GM19395 (cell line): Measurements from ENCODE around the gene RAB11B.
A peak's percentile ranks its signal among the peaks of the same experiment; 100 is the strongest.
"Not testable (repeated sequence)": the region's sequence is repeated elsewhere in the genome, so short reads cannot be mapped to it uniquely, and the experiment has no call there.

Experiments used
- ATAC-seq: cut with Tn5 transposase; IDR thresholded peaks from one replicate; pipeline ENCODE4 v1.9.1; 2021; ENCODE audit warnings: mild to moderate bottlenecking, moderate library complexity; ENCODE audit not compliant: unreplicated experiment

The RAB11B gene

DNA sequence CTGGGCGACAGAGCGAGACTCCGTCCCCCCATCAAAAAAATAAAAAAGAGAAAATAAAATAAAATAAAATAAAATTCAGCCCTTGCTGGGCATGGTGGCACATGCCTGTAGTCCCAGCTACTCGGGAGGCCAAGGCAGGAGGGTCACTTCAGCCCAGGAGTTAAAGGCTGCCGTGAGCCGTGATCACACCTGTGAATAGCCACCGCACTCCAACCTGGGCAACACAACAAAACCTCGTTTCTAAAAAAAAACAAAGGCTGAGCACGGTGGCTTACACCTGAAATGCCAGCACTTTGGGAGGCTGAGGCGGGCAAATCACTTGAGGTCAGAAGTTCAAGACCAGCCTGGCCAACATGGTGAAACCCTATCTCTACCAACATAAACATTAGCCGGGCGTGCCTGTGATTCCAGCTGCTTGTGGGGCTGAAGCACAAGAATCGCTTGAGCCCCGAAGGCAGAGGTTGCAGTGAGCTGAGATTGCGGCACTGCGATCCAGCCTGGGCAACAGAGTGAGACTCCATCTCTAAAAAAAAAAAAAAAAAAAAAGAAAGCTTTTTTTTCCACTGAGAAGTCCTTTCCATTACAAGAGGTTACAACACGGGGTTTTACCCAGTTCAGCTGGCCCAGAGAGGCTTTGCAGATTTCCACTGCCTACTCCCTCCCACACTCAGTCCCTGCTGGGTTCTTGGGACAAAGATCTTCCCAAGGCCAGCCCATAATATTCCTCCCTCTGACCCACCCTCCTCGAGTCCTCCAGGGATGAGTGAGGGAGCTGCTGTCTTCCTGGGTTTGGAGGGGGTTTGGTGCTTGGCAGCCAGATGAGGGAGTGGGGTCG lies 19.8 kb upstream of the RAB11B start:
- ATAC-seq = no peak

- ATAC-seq = no peak
Observed at GRCh38 chr19:8371011-8371804, 19.0 kb upstream of the RAB11B start.

DNA sequence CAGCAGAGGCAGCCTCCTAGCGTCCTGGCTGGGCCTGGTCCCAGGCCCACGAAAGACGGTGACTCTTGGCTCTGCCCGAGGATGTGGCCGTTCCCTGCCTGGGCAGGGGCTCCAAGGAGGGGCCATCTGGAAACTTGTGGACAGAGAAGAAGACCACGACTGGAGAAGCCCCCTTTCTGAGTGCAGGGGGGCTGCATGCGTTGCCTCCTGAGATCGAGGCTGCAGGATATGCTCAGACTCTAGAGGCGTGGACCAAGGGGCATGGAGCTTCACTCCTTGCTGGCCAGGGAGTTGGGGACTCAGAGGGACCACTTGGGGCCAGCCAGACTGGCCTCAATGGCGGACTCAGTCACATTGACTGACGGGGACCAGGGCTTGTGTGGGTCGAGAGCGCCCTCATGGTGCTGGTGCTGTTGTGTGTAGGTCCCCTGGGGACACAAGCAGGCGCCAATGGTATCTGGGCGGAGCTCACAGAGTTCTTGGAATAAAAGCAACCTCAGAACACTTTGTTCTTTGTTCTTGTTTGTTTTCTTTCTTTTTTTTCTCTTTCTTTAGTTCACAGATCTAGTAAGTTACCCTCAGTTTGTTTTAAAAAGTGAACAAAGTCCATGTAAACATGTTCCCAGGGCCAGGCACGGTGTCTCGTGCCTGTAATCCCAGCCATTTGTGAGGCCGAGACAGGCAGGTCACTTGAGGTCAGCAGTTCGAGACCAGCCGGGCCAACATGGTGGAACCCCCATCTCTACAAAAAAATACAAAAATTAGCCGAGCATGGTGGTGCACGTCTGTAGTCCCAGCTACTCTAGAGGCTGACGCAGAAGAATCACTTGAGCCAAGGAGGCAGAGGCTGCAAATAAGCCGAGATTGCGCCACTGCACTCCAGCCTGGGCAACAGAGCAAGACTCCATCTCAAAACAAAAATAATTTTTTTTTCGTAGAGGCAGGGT lies 16.0 kb upstream of the RAB11B start:
- ATAC-seq = no peak

GRCh38 chr19:8375766-8376165 lies 14.4 kb upstream of the RAB11B start:
- not testable (repeated sequence) for ATAC-seq

- not testable (repeated sequence) for ATAC-seq
Observed at GRCh38 chr19:8376373-8376974, 13.7 kb upstream of the RAB11B start.

DNA sequence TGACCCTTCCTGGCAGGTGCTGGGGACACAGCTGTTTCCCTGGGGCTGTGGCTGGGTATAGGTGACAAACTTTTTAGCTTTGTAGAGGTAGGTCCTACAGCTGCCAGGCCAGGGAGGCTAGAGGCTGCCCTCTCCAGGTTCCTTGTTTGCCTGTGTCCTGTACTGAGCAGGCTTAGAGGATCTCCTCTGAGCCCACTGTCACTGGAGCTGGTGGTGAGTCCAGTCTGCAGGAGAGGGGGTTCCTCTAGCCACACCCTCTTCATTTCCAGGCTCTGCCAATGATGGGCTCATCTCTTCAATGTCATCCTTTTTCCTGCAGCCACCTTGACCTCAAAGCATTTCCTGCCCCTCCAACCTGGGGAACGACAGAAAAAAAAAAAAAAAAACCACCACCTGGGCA lies 12.6 kb upstream of the RAB11B start:
- no peak for ATAC-seq

DNA sequence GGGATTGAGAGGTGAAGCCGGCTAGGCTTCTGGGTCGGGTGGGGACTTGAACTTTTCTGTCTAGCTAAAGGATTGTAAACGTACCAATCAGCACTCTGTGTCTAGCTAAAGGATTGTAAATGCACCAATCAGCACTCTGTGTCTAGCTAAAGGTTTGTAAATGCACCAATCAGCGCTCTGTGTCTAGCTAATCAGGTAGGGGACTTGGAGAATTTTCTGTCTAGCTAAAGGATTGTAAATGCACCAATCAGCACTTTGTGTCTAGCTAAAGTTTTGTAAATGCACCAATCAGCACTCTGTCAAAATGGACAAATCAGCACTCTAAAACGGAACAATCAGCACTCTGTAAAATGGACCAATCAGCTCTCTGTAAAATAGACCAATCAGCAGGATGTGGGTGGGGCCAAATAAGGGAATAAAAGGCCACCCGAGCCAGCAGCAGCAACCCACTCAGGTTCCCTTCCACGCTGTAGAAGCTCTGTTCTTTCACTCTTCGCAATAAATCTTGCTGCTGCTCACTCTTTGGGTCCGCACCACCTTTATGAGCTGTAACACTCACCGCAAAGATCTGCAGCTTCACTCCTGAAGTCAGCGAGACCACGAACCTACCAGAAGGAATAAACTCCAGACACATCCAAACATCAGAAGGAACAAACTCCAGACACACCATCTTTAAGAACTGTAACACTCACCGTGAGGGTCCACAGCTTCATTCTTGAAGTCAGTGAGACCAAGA lies 10.8 kb upstream of the RAB11B start:
- ATAC-seq = not testable (repeated sequence)

DNA sequence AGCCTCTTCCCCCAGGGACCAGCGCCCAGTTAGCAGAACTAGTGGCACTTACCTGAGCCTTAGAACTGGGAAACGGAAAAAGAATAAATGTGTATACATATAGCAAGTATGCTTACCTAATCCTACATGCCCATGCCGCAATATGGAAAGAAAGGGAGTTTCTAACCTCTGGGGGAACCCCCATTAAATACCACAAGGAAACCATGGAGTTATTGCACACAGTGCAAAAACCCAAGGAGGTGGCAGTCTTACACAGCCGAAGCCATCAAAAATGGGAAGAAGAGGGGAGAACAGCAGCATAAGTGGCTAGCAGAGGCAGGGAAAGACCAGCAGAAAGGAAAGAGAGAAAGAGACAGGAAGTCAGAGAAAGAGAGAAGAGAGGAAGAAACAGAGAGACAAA lies 5.6 kb upstream of the RAB11B start:
- not testable (repeated sequence) for ATAC-seq

GRCh38 chr19:8385103-8385502 lies 5.1 kb upstream of the RAB11B start:
- ATAC-seq = not testable (repeated sequence)

DNA sequence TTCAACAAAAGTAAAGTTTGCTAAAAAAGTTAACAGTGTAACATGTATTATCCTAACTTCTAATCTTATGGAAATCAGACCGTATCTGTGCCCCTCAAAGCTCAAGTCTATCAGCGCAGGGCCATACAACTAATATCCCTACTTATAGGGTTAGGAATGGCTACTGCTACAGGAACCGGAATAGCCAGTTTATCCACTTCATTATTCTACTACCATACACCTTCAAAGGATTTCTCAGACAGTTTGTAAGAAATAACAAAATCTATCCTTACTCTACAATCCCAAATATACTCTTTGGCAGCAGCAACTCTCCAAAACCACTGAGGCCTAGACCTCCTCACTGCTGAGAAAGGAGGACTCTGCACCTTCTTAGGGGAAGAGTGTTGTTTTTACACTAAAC lies 4.6 kb upstream of the RAB11B start:
- ATAC-seq = not testable (repeated sequence)

- ATAC-seq = not testable (repeated sequence)
Observed at GRCh38 chr19:8386419-8386818, 3.7 kb upstream of the RAB11B start.

DNA sequence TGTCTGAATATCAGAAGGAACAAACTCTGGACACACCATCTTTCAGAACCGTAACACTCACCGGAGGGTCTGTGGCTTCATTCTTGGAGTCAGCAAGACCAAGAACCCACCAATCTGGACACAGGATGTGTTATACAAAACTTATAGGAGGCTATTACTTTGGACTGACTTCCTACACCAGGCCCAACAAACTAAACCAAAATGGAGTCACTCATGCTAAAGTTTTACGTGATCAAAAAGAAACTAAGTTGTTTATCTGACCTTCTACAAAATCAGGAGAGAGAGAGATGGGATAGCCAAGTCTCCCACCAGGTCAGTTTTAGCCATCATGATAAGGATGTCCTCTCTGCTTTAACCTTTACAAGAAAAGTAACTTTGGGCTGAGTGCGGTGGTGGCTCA lies 3.2 kb upstream of the RAB11B start:
- no peak for ATAC-seq

GRCh38 chr19:8387688-8388611 lies 2.2 kb upstream of the RAB11B start:
- no peak for ATAC-seq

- ATAC-seq = no peak
Observed at GRCh38 chr19:8388612-8388958, 1.6 kb upstream of the RAB11B start.

GRCh38 chr19:8390617-8390981 lies 439 bp downstream of the RAB11B start:
- peak; percentile 36 for ATAC-seq

DNA sequence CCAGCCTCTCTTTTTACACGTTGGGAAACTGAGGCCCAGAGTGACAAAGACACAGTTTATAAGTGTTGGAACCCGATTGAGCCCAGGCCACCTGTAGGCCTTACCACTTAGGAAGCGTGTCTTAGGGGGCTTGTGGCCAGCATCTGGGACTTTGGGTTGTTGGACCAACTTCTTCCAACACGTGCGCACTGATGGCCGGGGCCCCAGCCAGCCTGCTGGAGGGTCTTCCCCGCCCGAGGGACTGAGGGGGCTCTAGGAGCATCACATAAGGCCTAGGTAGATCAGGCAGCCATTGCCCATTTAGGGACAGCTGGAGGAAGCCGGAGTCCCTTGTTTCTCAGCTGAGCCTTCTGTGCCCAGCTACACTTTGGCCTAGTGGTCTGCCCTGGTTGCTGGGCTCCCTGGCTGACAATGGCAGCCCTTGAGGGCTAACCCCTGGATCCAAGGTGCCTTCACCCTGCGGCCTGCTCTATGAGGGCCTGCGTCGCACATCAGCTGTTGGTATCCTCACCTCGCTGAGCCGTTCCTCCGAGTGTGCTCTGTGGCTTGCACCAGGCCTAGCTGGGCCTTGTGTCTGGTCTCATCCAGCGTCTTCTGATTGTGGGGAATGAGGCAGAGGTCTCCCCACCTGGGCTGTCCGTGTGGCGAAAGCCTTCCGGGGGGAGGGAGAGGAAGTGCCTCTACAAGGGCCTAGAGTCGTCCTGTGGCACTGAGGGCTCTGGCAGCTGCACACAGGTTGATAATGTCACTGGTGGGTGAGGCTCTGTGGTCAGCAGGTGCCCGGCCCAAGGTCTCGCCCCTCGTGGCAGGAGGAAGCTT lies 1.2 kb downstream of the RAB11B start:
- ATAC-seq = no peak

- no peak for ATAC-seq
Observed at GRCh38 chr19:8392017-8392591, 1.9 kb downstream of the RAB11B start.
